Measurements from ENCODE around the gene DTNB. TPM values are rescaled to one million over a fixed set of nuclear protein-coding genes. Genes with fewer than 3 reads are reported as not detected.

The DTNB gene
- total RNA-seq, 2 donors from 2014 or later: 5.0 to 6.9 TPM

GRCh38 chr2:25354116-25354515 is 319.3 kb downstream of the DTNB start:
- no peak for ATAC-seq
- no peak for DNase-seq

DNA sequence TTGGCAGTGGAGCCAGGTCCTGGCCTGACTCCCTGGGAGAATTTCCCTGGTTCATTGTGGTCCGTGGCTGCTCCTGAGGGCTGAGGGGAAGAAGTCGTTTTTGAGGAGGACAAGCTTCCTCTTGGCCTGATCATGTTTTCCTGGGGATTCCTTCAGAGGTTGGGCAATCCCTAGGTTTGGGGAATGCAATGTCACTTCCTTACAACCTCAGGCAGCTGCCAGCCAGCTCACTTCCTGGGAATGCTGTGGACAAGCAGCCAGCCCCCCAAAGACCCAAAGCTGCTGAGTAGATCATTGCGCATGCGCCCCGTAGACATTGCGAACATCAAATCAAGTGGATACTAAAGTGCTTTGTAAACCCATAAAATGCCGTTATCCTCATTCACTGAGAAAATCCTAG is 324.0 kb downstream of the DTNB start:
- DNase-seq (no peak), ATAC-seq (no peak)
- intact Hi-C loops (cut with DNase I, micrococcal nuclease): no loop called here

More at GRCh38 chr2:25354116-25354515, 319.3 kb downstream of the DTNB start:
- intact Hi-C loops (cut with DNase I, micrococcal nuclease): no loop called here

DNA sequence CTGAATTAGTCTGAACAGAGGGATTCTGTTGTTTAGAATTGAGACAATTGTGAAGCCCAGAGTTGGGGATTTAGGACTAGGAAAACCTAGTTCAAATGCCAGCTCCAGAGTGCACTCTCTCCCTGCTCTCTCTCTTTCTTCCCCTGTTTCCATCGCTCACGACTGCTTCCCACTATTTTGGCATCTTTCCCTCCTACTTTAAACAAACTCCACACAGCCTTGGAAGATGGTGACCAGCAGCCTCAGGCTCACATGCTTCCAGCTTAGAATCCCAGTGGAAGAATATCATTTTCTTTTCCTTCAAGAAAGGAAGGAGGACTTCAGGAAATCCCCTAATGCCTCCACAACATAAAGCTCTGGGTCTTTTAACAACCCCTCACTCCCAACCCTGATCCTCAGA is 325.5 kb downstream of the DTNB start:
- intact Hi-C loops (cut with DNase I, micrococcal nuclease): no loop called here
- DNase-seq: no peak

GRCh38 chr2:25347205-25347815 is 326.1 kb downstream of the DTNB start:
- ATAC-seq: no peak
- intact Hi-C loops (cut with DNase I, micrococcal nuclease): no loop called here

More for the DNA sequence above, 325.5 kb downstream of the DTNB start:
- no peak for ATAC-seq

DNA sequence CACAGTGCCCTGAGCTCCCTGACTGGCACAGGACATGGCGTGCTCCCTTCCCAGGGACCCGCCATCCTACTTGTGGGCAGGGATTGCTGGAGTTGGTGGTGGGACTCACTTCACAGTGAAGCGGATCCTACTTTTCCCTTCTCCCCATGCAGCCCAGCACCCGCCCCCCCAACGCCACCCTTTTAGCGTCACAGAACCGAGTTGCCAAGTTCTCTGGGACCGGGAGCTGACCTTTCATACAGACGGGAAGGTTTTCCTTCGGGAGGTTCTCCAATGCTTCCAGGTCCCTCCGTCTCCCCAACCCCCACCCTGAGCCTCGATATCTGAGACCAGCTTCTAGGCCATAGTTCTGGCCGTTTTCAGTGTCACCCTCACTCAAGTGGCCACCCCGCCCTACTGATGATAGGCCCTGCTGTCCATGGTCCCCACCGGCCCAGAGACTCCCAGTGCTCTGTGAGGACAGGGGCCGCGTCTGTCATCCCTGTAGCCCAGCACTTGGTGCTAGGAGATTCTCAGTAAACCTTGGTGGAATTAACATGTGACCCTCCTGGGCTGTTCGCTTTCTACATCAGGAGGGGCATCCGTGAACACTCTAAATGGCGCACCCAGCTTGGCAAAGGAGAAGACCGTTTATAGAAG is 330.1 kb downstream of the DTNB start:
- ATAC-seq: no peak
- no peak for DNase-seq
- intact Hi-C loops (cut with DNase I, micrococcal nuclease): no loop called here

More at GRCh38 chr2:25347205-25347815, 326.1 kb downstream of the DTNB start:
- no peak for DNase-seq

GRCh38 chr2:25342372-25343186 is 330.8 kb downstream of the DTNB start:
- DNase-seq: peak; percentile 81 to 83
- intact Hi-C loops (cut with DNase I, micrococcal nuclease): no loop called here

DNA sequence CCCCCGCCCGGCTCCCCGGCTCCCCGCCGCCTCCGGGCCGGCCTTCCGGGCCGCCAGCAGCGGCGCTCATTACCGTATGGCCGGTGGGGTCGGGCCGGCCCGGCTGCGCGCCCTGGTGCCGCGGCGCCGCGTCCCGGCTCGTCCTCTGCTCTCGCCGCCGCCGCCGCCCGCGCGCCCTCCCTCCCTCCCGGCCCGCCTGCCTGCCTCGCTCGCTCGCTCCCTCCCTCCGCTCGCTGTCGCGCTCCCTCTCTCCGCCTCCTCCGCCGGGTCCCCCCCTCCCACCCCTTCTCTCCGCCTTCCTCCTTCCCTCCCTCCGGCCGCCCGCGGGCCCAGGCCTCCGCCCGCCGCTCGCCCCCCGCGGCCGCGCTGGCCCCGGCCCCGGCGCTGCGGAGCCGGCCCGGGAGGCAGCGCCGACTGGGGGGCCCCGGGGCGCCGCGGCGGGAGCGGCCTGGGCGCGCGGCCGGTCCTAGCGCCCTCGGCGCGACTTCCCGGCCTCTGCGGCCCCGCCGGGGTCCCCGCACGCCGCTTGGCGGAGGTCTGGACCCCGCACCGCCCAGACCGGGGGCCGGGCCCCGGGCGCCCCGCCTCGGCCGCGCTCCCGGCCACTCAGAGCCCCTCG is 331.5 kb downstream of the DTNB start, which contains the start of gene DNMT3A:
Gene DNMT3A (minus strand): TSS at position 173 of the 619 bp plus-strand sequence. CDS start 27,941 bp downstream, outside the sequence.
- intact Hi-C loops (cut with DNase I, micrococcal nuclease): no loop called here
- ATAC-seq (peak; percentile 39), DNase-seq (peak; percentile 58 to 77)

More at GRCh38 chr2:25342372-25343186, 330.8 kb downstream of the DTNB start:
- peak; percentile 81 for ATAC-seq

GRCh38 chr2:25341011-25341727 is 332.2 kb downstream of the DTNB start:
- intact Hi-C loops (cut with DNase I, micrococcal nuclease): no loop called here
- ATAC-seq: no peak

GRCh38 chr2:25340181-25340921 is 333.0 kb downstream of the DTNB start:
- ATAC-seq: peak; percentile 50
- peak; percentile 59 to 75 for DNase-seq
- intact Hi-C loops (cut with DNase I, micrococcal nuclease): no loop called here

More at GRCh38 chr2:25341011-25341727, 332.2 kb downstream of the DTNB start:
- DNase-seq: peak in 1 of 2 donors; percentile 57

- DNase-seq: peak; percentile 64 to 77
- peak; percentile 63 for ATAC-seq
- intact Hi-C loops (cut with DNase I, micrococcal nuclease): no loop called here
These were observed 333.6 kb downstream of the DTNB start for GRCh38 chr2:25339791-25340180.

DNA sequence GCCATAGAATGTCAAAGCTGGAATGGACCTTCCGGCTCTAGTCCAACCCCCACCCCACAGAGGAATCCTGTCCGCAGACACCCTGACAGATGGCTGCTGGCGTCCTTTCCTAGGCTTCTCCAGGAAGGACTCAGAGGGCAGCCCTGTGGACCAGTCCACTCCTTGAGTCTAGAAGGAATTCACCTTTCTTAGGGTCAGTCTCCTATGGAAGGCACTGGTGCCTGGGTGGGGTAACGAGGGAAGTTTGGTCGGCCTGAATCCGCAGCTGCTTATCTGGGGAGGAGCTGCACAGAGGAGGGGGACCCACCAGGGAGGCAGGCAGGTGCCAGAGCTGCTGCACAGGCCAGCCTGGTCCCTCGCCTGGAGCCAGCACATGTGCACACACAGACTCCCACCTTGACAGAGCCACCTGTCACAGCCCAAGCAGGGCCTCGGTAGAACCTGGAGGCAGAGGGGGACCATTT is 334.1 kb downstream of the DTNB start:
- no peak for DNase-seq
- ATAC-seq: no peak
- intact Hi-C loops (cut with DNase I, micrococcal nuclease): no loop called here

- intact Hi-C loops (cut with DNase I, micrococcal nuclease): no loop called here
- no peak for DNase-seq
- no peak for ATAC-seq
These were observed 335.0 kb downstream of the DTNB start for GRCh38 chr2:25338401-25338800.

- DNase-seq (no peak), ATAC-seq (no peak)
- intact Hi-C loops (cut with DNase I, micrococcal nuclease): no loop called here
These were observed 335.5 kb downstream of the DTNB start for GRCh38 chr2:25337891-25338290.

GRCh38 chr2:25337276-25337675 is 336.1 kb downstream of the DTNB start:
- no peak for DNase-seq
- intact Hi-C loops (cut with DNase I, micrococcal nuclease): no loop called here
- no peak for ATAC-seq

GRCh38 chr2:25336383-25336841 is 337.0 kb downstream of the DTNB start:
- DNase-seq (no peak), ATAC-seq (no peak)
- intact Hi-C loops (cut with DNase I, micrococcal nuclease): no loop called here

DNA sequence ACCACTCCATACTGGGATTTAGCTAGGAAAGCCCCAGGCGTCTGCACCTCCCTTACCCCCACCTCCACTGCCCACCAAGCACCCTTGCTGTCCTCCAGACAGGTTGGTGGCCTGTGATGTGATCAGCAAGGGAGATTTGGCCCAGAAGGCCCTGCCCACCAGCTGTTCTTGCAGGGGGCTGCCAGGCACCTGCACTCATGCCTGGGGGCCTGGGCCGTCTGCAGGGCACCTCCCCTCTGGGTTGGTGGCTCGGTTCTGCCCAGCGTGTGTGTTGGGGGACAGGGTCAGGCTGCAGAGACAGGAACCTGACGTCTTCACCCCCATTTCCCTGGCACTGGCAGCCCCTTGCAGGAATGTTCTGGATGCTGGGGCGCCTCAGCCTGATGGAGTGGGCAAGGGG is 337.4 kb downstream of the DTNB start:
- intact Hi-C loops (cut with DNase I, micrococcal nuclease): no loop called here
- ATAC-seq (no peak), DNase-seq (no peak)

DNA sequence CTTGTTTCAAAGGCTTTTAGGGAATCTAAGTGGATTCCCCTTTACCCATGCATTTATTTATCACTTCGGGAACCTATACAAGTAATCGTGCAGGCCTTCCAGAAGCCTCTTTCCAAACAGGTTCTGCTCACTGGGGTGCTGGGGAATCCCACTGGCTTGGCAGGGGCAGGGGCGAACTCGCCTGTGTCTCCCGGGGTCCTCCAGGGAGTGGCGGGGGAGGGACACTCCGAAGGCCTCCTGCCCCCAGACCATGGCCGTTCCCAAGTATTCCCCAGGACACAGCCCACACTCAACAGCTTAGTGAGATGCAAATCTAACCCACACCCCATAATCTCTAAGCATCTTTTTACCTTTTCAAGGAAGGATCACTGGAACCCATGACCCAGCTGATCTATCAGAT is 338.2 kb downstream of the DTNB start:
- ATAC-seq (no peak), DNase-seq (no peak)
- intact Hi-C loops (cut with DNase I, micrococcal nuclease): no loop called here

GRCh38 chr2:25334482-25334881 is 338.9 kb downstream of the DTNB start:
- intact Hi-C loops (cut with DNase I, micrococcal nuclease): no loop called here
- no peak for ATAC-seq
- DNase-seq: no peak
